Activated CD4-positive, CD25-positive, alpha-beta regulatory T cell (primary cell): ENCODE measurements around the gene MERTK.
"Not testable (repeated sequence)": the region's sequence is repeated elsewhere in the genome, so short reads cannot be mapped to it uniquely, and the experiment has no call there.

ENCODE experiments used
- DNase-seq, 4 experiments: peaks; one replicate each; lab custom pipeline; 2025; lab: John Stamatoyannopoulos, UW

MERTK gene

DNA sequence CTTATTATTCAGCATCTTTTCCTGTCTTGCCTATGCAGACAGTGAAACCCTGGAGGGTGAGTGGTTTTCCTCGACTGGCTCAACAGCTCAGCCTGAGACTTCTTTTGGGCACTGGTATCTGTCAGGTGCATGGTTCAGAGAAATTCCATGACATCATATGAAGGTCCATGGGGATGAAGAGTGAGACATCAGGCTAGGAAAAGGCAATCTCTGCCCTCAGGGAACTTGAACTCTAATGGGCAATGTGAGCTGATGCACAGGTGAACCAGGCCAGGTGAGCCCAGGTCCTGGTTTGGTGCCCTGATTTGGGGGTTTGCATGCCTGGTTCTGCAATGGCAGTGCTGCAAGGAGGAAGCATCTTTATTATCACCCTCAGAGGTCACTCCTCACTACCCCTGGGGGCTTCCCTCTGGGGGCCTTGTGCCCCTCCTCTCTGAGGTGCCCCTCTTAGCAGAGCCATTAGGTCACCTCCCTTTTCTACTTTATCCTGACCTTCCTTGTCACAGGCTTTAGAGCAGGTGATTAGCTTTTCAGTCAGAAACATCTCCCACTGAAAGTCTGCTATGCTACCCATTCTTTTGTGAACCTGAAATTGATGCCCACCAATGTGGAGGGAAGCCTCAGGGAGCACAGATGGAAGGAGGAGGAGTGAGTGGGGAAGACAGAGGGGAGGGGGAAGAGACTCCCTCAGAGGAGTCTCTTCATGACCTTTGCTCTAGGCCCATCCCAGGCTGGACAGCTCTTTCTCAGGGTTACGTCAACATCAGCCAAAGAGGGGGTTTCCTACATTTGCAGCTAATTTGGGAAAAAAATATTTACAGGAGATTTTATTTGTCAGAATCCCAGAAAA is 47.3 kb downstream of the MERTK start:
- no peak for DNase-seq

- no peak for DNase-seq
Measured at GRCh38 chr2:111946294-111947114, 48.1 kb downstream of the MERTK start.

GRCh38 chr2:111947219-111947618 is 48.8 kb downstream of the MERTK start:
- no peak for DNase-seq

DNA sequence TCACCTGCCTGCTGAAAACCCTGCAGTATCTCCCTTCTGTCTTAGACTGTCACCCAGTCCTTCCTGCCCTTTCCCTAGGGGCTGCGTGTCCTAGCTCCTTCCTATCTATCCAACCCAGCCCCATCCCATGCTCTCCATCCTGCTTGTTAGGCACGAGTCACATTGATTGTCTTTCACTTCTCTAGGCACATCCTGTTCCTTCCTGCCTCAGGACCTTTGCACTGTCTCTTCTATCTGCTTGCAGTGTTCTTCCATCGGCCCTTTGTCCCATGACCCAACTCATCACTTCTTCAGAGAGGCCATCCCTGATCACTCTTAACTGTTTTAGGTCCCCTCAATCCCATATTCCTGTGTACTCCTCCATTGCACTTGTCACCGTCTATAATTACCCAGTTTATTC is 50.4 kb downstream of the MERTK start:
- DNase-seq: no peak

DNA sequence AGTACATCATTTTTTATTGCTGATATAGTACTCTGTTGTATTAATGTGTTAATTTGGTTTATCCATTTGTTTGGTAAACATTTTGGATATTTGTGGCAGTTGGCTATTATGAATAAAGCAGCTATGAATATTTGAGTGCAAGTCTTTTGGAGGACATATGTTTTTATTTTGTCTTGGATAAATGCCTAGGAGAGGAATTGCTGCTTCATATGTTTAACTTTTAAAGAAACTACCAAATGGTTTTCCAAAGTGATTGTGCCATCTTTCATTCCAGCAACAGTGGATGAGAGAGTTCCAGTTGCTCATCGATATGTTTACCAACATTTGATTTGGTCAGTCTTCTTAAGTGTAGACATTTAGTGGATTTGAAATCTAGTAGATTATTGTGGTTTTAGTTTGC is 51.8 kb downstream of the MERTK start:
- DNase-seq: no peak

DNA sequence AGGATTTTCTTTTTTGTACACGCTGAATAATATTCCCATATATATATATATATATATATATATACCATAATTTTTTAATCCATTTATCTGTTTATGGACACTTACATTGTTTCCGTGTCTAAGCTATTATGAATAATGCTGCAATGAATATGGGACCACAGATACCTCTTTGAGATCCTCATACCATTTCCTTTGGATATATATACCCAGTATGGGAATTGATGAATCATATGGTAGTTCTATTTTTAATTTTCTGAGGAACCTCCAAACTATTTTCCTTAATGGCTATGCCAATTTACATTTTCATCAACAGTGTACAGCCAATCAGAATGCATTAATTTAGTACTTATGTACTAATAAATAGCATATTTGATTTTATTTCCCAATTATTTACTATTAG is 53.1 kb downstream of the MERTK start:
- no peak for DNase-seq

GRCh38 chr2:111952871-111953452 is 54.6 kb downstream of the MERTK start:
- DNase-seq: no peak

DNA sequence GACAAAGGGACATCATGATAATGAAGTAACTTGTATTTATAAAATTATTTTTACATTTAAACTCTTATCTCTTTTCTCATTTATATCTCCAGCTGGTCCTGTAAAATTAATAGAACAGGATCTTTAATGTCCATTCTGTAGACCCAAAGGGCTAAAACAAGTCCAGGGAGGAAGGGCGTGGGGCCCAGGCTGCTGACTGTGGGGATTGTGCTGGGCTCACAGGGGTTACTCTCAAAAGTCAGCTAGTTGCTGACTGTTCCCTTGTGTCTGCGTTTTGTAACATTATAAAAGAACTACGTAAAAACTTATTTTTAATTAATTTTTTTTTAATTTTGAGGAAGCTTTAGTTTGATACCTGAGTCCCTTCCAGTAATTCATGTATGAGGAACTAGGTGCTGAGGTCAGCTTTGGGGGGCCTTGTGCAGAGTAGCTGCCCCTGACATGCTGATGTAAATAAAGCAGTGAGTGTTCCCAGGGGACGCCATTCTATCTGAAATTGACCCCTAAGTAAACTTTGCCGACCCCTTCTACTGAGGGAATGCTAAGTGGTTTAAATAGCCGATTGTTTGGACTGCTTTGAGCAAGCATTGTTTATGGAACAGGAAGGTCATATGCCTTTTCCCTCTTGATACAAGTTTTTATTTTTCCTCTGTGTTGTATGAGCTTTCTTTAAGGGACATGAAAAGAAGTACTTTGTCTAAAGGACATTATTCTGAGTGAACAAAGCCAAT is 56.4 kb downstream of the MERTK start:
- no peak for DNase-seq

DNA sequence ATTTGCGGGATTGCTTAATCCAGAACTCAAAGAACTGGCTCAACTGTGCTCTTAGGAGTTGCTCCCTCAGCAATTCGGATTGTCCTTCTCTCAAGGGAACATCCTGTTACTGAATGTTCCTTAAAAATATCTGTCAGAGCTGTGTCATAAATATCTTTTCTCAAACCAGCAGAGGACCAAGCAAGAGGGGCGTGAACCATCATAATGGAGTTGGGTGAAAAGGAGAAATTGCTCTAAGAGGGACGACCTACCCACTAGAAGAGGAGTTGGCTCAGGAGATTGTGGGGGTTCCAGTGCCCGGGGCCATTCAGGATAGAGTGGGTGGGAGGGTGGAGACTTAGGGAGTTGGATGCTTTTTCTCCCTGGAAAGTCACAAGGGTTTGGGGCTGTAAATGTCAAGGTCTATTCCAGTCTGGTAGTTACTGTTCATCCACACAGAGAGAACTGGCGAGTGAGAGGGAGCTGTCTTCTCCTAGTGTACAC is 59.5 kb downstream of the MERTK start:
- DNase-seq: no peak

DNA sequence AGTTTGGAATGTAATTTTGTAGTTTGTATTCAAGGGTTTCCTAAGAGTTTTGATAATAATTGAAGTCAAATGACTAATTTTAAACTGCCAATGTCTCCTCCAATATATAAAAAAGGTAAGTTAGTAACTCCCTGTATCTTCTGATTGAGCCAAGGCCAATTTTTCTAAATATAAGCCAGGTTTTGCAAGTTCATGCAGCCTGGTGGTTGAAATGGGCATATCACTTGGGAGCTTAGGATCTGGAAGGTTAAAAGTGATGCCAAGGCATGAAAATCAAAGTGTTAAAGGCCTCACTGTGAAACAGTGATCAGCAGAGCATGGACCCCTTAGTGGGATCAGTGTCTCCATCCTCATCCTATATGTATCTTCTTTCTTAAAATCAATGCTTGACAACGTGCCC is 60.5 kb downstream of the MERTK start:
- DNase-seq: no peak

- no peak for DNase-seq
Measured at GRCh38 chr2:111961663-111962062, 63.3 kb downstream of the MERTK start.

- not testable (repeated sequence) for DNase-seq
Measured at GRCh38 chr2:111963086-111963485, 64.7 kb downstream of the MERTK start.

- not testable (repeated sequence) for DNase-seq
Measured at GRCh38 chr2:111963508-111963907, 65.1 kb downstream of the MERTK start.

- no peak for DNase-seq
Measured at GRCh38 chr2:111965062-111965461, 66.7 kb downstream of the MERTK start.

DNA sequence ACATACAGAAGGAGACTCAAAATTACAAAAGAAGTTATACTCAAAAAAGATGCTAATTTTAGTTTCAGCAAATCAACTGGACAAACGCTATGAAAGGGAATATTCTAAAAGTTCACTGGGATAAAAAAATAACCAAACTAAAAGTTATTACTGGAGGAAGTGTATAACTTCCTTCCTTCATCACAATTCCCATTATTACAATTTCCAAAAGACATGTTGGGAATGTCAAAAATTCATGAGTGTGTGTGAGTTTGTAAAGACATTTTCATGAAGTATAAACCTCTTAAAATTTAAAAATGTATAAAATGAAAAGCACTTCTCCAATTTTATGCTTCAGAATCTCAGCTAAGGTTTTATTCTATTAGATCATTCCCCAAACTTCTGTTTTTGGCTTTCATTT is 67.8 kb downstream of the MERTK start:
- no peak for DNase-seq

DNA sequence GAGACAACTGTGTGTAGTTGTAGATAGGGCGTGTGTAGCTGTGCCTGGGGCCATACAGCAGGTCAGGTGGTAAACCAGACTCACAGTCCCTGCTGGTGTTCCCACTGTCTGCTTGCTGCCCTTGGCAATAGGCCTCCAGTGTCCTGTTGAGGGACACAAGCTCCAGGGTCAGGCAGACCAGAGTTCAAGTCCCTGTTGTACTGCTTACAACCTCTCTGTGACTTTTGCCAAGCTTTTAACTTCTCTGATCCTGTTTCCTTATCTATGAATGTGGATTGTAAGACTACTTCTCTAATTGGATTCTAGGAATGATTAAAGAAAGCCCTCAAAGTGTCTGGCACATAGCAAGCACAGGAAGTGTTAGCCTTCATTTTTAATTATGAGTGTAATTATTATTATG is 68.6 kb downstream of the MERTK start:
- no peak for DNase-seq

GRCh38 chr2:111970453-111970852 is 72.0 kb downstream of the MERTK start:
- DNase-seq: no peak

GRCh38 chr2:111972955-111973565 is 74.7 kb downstream of the MERTK start:
- no peak for DNase-seq

DNA sequence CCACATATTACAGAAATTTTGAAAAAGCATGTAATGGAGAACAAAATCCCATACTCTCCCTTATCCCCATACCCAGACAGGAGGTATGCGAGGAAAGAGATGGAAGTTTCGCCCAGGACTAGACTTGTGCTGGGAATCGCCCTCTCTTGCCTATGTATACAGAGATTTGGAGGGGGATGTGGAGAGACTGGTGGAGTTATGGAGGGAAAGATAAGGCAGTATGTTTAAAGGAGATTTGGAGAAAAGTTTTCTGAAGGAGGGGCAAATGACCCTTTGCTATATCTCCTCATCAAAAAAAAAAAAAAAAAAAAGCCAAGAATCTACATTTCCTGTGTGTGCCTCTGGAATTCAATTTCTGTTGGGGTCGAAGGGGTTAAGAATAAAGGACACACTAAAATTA is 75.3 kb downstream of the MERTK start:
- DNase-seq: no peak

DNA sequence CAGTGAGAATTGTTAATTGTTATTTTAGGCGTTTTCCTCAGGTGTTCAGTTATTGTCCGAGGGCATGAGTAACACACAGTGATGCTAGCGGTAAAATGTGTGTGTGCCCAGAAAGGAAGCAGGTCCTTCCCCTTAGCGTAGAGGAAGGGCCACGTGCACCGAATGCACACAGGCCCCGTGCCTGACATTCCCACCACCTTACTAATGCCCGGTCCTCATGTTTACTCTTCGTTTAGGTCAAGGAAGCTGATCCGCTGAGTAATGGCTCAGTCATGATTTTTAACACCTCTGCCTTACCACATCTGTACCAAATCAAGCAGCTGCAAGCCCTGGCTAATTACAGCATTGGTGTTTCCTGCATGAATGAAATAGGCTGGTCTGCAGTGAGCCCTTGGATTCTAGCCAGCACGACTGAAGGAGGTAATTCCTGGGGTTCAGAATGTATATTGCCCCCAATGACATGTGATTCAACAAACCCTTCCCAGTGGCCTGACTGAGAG is 76.7 kb downstream of the MERTK start:
- no peak for DNase-seq

- DNase-seq: no peak
Measured at GRCh38 chr2:111975819-111976218, 77.4 kb downstream of the MERTK start.
